ENCODE measurements around the gene CYB561D2. TPM values are rescaled to one million over a fixed set of nuclear protein-coding genes. Genes with fewer than 3 reads are reported as not detected.

Gene CYB561D2
- total and polyA plus RNA-seq, 8 donors: 8.5 to 28.3 (median 11.2) TPM

- Histone ChIP-seq H3K4me3 (peak overlapping the region; percentile 51 to 81), H3K9me3 (no peaks in the 10 kb centered on the region), H3K27ac (peak overlapping the region; percentile 94 to 98), H3K36me3 (peaks cover 0 to 12% of the 10 kb centered on the region in 2 donors), H3K27me3 (no peaks in the 10 kb centered on the region), H3K4me1 (peaks cover 36 to 89% of the 10 kb centered on the region in 2 donors)
- peak; percentile 86 for ATAC-seq
- DNase-seq: peak; percentile 97 to 100 (median 100)
- intact Hi-C loops (cut with DNase I): no loop called here
- TF ChIP-seq CTCF (IDR thresholded peaks at IDR 0.05): no peak
Measured at GRCh38 chr3:50337175-50337861, 13.3 kb upstream of the CYB561D2 start.

GRCh38 chr3:50338965-50339364 lies 11.7 kb upstream of the CYB561D2 start:
- Histone ChIP-seq H3K27ac (peak overlapping the region; percentile 94 to 98), H3K9me3 (no peaks in the 10 kb centered on the region), H3K4me1 (peaks cover 35 to 73% of the 10 kb centered on the region in 2 donors), H3K4me3 (peak overlapping the region in 1 of 2 donors; percentile 81), H3K27me3 (no peaks in the 10 kb centered on the region), H3K36me3 (no peaks in the 10 kb centered on the region)
- TF ChIP-seq CTCF (IDR thresholded peaks at IDR 0.05): no peak
- no peak for ATAC-seq
- intact Hi-C loops (cut with DNase I): no loop called here
- no peak for DNase-seq

- intact Hi-C loops (cut with DNase I): no loop called here
- Histone ChIP-seq H3K4me1 (peaks cover 28 to 66% of the 10 kb centered on the region in 2 donors), H3K27ac (peak overlapping the region; percentile 94 to 98), H3K4me3 (peak overlapping the region; percentile 59 to 81), H3K27me3 (no peaks in the 10 kb centered on the region), H3K36me3 (no peaks in the 10 kb centered on the region), H3K9me3 (no peaks in the 10 kb centered on the region)
- ATAC-seq: no peak
- no peak for TF ChIP-seq CTCF (IDR thresholded peaks at IDR 0.05)
- no peak for DNase-seq
Measured at GRCh38 chr3:50339485-50340146, 11.0 kb upstream of the CYB561D2 start.

GRCh38 chr3:50340147-50340447 lies 10.6 kb upstream of the CYB561D2 start:
- intact Hi-C loops (cut with DNase I): no loop called here
- H3K9me3 ChIP-seq: no peaks in the 10 kb centered on the region

More at GRCh38 chr3:50340147-50340447, 10.6 kb upstream of the CYB561D2 start:
- Histone ChIP-seq H3K4me3 (peak overlapping the region; percentile 59 to 81), H3K27me3 (no peaks in the 10 kb centered on the region), H3K4me1 (peaks cover 29 to 65% of the 10 kb centered on the region in 2 donors), H3K27ac (peak overlapping the region; percentile 94 to 98), H3K36me3 (no peaks in the 10 kb centered on the region)
- no peak for DNase-seq
- no peak for ATAC-seq
- no peak for TF ChIP-seq CTCF (IDR thresholded peaks at IDR 0.05)

Data from left lung (tissue), 10 donors.